Adrenal gland (tissue), 5 donors: ENCODE results near the gene SNURF.
"Not testable (repeated sequence)": the region's sequence is repeated elsewhere in the genome, so short reads cannot be mapped to it uniquely, and the experiment has no call there.

ENCODE experiments used
- CTCF ChIP-seq, 6 experiments: fragments of 450-650 bp in 4 of 6; fragments of 200-600 bp in 2 of 6; sonication (generic) in 1 of 6; IDR thresholded peaks; 1 replicate in 5 of 6; 2 replicates in 1 of 6; pipeline versions ENCODE4 v1.5.1 to v1.8.0; 2016 to 2021; ENCODE audit warnings: antibody characterized with exemption in 6 of 6, mild to moderate bottlenecking in 2 of 6, moderate library complexity in 1 of 6
- POLR2A ChIP-seq, 2 donors: fragments of 450-650 bp; IDR thresholded peaks; one replicate each; pipeline ENCODE4 v1.6.1; 2017; ENCODE audit warnings: antibody characterized with exemption in 2 of 2, mild to moderate bottlenecking in 2 of 2, moderate library complexity in 1 of 2
- donor health status: DM: no; HTN: no; CAD: no.

- TF ChIP-seq POLR2A, CTCF (IDR thresholded peaks at IDR 0.05): not testable (repeated sequence)
Observed at GRCh38 chr15:24931874-24932732, 22.7 kb upstream of the SNURF start.
